Measurements from ENCODE around the gene PFKP. TPM values are rescaled to one million over a fixed set of nuclear protein-coding genes. Genes with fewer than 3 reads are reported as not detected.

Gene PFKP
- total RNA-seq, 2 donors from 2014 or later: 58.0 to 82.3 TPM

- H3K36me3 Mint-ChIP-seq (ENCODE audit: low read depth): peaks cover 19% of the 10 kb centered on the region
Observed at GRCh38 chr10:3082290-3082689, 14.9 kb downstream of the PFKP start.

DNA sequence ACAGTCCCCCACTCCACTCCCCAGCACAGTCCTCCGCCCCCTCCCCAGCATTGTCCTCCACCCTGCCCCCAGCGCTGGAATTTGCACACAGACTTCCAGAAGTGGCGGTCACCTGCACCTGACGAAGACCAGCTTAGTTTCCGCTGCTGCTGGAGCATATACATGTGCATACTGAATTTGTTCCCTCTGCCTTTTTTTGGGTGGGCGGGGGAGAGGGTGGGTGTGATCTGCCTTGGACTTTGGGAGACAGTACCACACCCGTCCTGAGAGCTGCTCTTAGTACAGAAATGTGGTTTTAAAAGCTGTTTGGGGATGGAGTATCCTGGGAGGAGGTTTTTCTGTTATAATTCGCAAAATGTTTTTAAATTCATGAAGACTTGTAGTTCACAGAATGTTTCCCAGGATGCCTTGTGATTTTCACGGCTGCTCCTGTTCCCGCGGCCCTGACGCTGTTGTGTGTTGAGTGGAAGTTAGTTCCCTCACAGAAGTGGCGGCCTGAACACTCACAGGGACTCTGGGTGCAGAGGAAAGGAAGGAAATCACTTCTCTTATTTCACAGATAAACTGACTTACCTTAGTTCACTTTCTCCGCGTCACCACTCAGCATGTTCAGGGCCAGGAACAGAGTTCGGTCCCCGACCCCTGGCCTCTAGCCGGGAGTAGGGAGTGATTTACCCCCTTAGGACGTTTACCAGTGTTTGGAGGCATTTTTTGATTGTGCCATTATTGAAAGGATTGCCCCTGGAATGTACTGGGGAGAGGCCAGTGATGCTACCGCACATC is 18.6 kb downstream of the PFKP start:
- Histone ChIP-seq H3K9ac (ENCODE audit: extremely low read depth, low read length, poor library complexity, severe bottlenecking) (no peak overlapping the region), H3K36me3 (ENCODE audit: control insufficient read depth, insufficient read depth, low read length) (no peaks in the 10 kb centered on the region), H3K27me3 (ENCODE audit: control insufficient read depth, insufficient read depth, low read length, poor library complexity, severe bottlenecking) (no peaks in the 10 kb centered on the region), H3K4me1 (ENCODE audit: control insufficient read depth, insufficient read depth, low read length) (peaks cover 5% of the 10 kb centered on the region), H3K27ac (ENCODE audit: low read depth, low read length) (no peak overlapping the region), H3K9me3 (ENCODE audit: control insufficient read depth, low read length) (no peaks in the 10 kb centered on the region), H3K4me3 (ENCODE audit: low read length) (no peak overlapping the region)
- peaks cover 16% of the 10 kb centered on the region for H3K4me1 Mint-ChIP-seq
- H3K36me3 Mint-ChIP-seq (ENCODE audit: low read depth): peaks cover 12% of the 10 kb centered on the region
- peak overlapping the region; percentile 12 for H3K27ac Mint-ChIP-seq
- TF ChIP-seq, protein P1, sequence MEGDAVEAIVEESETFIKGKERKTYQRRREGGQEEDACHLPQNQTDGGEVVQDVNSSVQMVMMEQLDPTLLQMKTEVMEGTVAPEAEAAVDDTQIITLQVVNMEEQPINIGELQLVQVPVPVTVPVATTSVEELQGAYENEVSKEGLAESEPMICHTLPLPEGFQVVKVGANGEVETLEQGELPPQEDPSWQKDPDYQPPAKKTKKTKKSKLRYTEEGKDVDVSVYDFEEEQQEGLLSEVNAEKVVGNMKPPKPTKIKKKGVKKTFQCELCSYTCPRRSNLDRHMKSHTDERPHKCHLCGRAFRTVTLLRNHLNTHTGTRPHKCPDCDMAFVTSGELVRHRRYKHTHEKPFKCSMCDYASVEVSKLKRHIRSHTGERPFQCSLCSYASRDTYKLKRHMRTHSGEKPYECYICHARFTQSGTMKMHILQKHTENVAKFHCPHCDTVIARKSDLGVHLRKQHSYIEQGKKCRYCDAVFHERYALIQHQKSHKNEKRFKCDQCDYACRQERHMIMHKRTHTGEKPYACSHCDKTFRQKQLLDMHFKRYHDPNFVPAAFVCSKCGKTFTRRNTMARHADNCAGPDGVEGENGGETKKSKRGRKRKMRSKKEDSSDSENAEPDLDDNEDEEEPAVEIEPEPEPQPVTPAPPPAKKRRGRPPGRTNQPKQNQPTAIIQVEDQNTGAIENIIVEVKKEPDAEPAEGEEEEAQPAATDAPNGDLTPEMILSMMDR (conservative IDR thresholded peaks at IDR 0.05): no peak
- 90 to 97% methylated on average over 9 to 20 of the region's 20 CpGs for WGBS, 2 experiments (ENCODE audit: insufficient coverage in 1 of 2, insufficient read length in 1 of 2)
- no peak for DNase-seq
- no peaks in the 10 kb centered on the region for H3K27me3 Mint-ChIP-seq (ENCODE audit: insufficient read depth)
- H3K9me3 Mint-ChIP-seq: no peaks in the 10 kb centered on the region
- H3K4me3 Mint-ChIP-seq: no peak overlapping the region

More at GRCh38 chr10:3082290-3082689, 14.9 kb downstream of the PFKP start:
- WGBS, 2 experiments (ENCODE audit: insufficient coverage in 1 of 2, insufficient read length in 1 of 2): 95 to 96% methylated on average over 9 to 15 of the region's 15 CpGs
- Mint-ChIP-seq H3K27me3 (ENCODE audit: insufficient read depth) (no peaks in the 10 kb centered on the region), H3K4me1 (peaks cover 22% of the 10 kb centered on the region), H3K4me3 (no peak overlapping the region), H3K27ac (no peak overlapping the region), H3K9me3 (no peaks in the 10 kb centered on the region)
- TF ChIP-seq, protein P1 (conservative IDR thresholded peaks at IDR 0.05): no peak
- Histone ChIP-seq H3K9me3 (ENCODE audit: control insufficient read depth, low read length) (no peaks in the 10 kb centered on the region), H3K4me3 (ENCODE audit: low read length) (no peak overlapping the region), H3K9ac (ENCODE audit: extremely low read depth, low read length, poor library complexity, severe bottlenecking) (no peak overlapping the region), H3K27me3 (ENCODE audit: control insufficient read depth, insufficient read depth, low read length, poor library complexity, severe bottlenecking) (no peaks in the 10 kb centered on the region), H3K4me1 (ENCODE audit: control insufficient read depth, insufficient read depth, low read length) (peaks cover 6% of the 10 kb centered on the region), H3K36me3 (ENCODE audit: control insufficient read depth, insufficient read depth, low read length) (no peaks in the 10 kb centered on the region), H3K27ac (ENCODE audit: low read depth, low read length) (no peak overlapping the region)
- no peak for DNase-seq

DNA sequence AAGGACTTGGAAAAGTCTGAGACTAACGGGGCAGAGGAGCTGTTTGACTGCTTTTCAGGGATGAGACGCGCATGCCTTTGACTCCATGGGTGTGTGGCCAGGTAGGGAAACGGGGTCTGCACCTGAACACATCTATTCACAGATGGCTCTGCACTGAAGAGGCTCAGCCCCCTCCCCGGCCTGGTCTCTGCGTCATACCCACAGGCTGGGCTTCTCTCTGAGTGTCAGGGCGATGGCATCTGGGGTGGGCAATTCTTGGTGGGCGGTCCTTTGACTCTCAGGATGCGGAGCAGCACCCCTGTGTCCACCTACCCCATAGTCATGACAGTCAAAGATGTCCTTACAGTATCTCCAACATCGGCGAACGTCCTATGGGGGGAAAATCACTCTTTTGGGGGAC is 23.0 kb downstream of the PFKP start:
- DNase-seq: no peak
- Mint-ChIP-seq H3K4me1 (peaks cover 49% of the 10 kb centered on the region), H3K36me3 (ENCODE audit: low read depth) (peaks cover 18% of the 10 kb centered on the region), H3K4me3 (no peak overlapping the region), H3K27me3 (ENCODE audit: insufficient read depth) (no peaks in the 10 kb centered on the region), H3K9me3 (no peaks in the 10 kb centered on the region), H3K27ac (peak overlapping the region; percentile 81)
- H3K27ac ChIP-seq (ENCODE audit: low read depth, low read length): no peak overlapping the region
- H3K36me3 ChIP-seq (ENCODE audit: control insufficient read depth, insufficient read depth, low read length): no peaks in the 10 kb centered on the region
- H3K9me3 ChIP-seq (ENCODE audit: control insufficient read depth, low read length): no peaks in the 10 kb centered on the region
- no peak overlapping the region for H3K9ac ChIP-seq (ENCODE audit: extremely low read depth, low read length, poor library complexity, severe bottlenecking)
- H3K4me1 ChIP-seq (ENCODE audit: control insufficient read depth, insufficient read depth, low read length): peaks cover 15% of the 10 kb centered on the region
- 87 to 98% methylated on average over 6 to 12 of the region's 12 CpGs for WGBS, 2 experiments (ENCODE audit: insufficient coverage in 1 of 2, insufficient read length in 1 of 2)
- H3K4me3 ChIP-seq (ENCODE audit: low read length): no peak overlapping the region
- TF ChIP-seq, protein P1 (conservative IDR thresholded peaks at IDR 0.05): no peak
- no peaks in the 10 kb centered on the region for H3K27me3 ChIP-seq (ENCODE audit: control insufficient read depth, insufficient read depth, low read length, poor library complexity, severe bottlenecking)
